Measurements from ENCODE around the gene EGFR.

EGFR gene

GRCh38 chr7:55198634-55199392 lies 180.0 kb downstream of the EGFR start:
- DNase-seq, result no peak

- DNase-seq, result no peak
These were observed 180.6 kb downstream of the EGFR start for GRCh38 chr7:55199418-55199817.

GRCh38 chr7:55200441-55200840 lies 181.6 kb downstream of the EGFR start:
- no peak for DNase-seq

- DNase-seq, result no peak
These were observed 183.5 kb downstream of the EGFR start for GRCh38 chr7:55202150-55202913.

GRCh38 chr7:55203300-55203699 lies 184.5 kb downstream of the EGFR start:
- DNase-seq, result no peak

- DNase-seq, result no peak
These were observed 186.5 kb downstream of the EGFR start for GRCh38 chr7:55205124-55205955.

- no peak for DNase-seq
These were observed 187.6 kb downstream of the EGFR start for GRCh38 chr7:55206235-55207029.

GRCh38 chr7:55207436-55208125 lies 188.8 kb downstream of the EGFR start:
- DNase-seq, result no peak

- DNase-seq, result no peak
These were observed 190.5 kb downstream of the EGFR start for GRCh38 chr7:55209366-55209765.

- no peak for DNase-seq
These were observed 191.4 kb downstream of the EGFR start for GRCh38 chr7:55210176-55210575.

- DNase-seq, result no peak
These were observed 191.9 kb downstream of the EGFR start for GRCh38 chr7:55210716-55211115.

- no peak for DNase-seq
These were observed 192.9 kb downstream of the EGFR start for GRCh38 chr7:55211726-55212125.

- no peak for DNase-seq
These were observed 193.4 kb downstream of the EGFR start for GRCh38 chr7:55212176-55212575.

GRCh38 chr7:55212838-55213237 lies 194.0 kb downstream of the EGFR start:
- no peak for DNase-seq

- DNase-seq, result no peak
These were observed 195.9 kb downstream of the EGFR start for GRCh38 chr7:55214707-55215106.

- DNase-seq, result no peak
These were observed 204.2 kb downstream of the EGFR start for GRCh38 chr7:55223023-55223422.

GRCh38 chr7:55224111-55224510 lies 205.3 kb downstream of the EGFR start:
- DNase-seq, result no peak

- no peak for DNase-seq
These were observed 206.0 kb downstream of the EGFR start for GRCh38 chr7:55224810-55225209.

GRCh38 chr7:55230014-55230413 lies 211.2 kb downstream of the EGFR start:
- DNase-seq, result no peak

GRCh38 chr7:55231736-55232280 lies 213.0 kb downstream of the EGFR start:
- DNase-seq, result no peak

GRCh38 chr7:55233001-55233400 lies 214.2 kb downstream of the EGFR start:
- no peak for DNase-seq

- no peak for DNase-seq
These were observed 215.6 kb downstream of the EGFR start for GRCh38 chr7:55234408-55234807.
